ENCODE results near the gene DZANK1. TPM values are rescaled to one million over a fixed set of nuclear protein-coding genes. Genes with fewer than 3 reads are reported as not detected.

The DZANK1 gene
- total and polyA plus RNA-seq, 9 of the 15 experiments (the other 6 are each of a cell fraction or from before 2014, with no cell fraction given) = 0.04 to 0.18 (median 0.11) TPM; not detected in 2

- TF ChIP-seq TSHZ1 (CRISPR knock-in tag; IDR thresholded peaks at IDR 0.05) (no peak), PBX2 (CRISPR knock-in tag; IDR thresholded peaks at IDR 0.05; ENCODE audit: low read depth) (no peak), PBX2 (tag; conservative IDR thresholded peaks at IDR 0.05; ENCODE audit: low read depth) (no peak), PCBP1 (IDR thresholded peaks at IDR 0.05; ENCODE audit: low read depth, low read length, poor library complexity, severe bottlenecking) (no peak), TEAD1 (CRISPR knock-in tag; IDR thresholded peaks at IDR 0.05) (no peak), ZNF512 (tag; IDR thresholded peaks at IDR 0.05) (no peak), IFI16 (CRISPR knock-in tag; IDR thresholded peaks at IDR 0.05) (no peak), THRA (IDR thresholded peaks at IDR 0.05) (no peak), XRCC5 (IDR thresholded peaks at IDR 0.05; ENCODE audit: low read depth, low read length) (0 out of 2 replicates have a peak, but pooled peaks have one; percentile 8), ELF4 (CRISPR knock-in tag; IDR thresholded peaks at IDR 0.05) (no peak), ZNF239 (CRISPR knock-in tag; IDR thresholded peaks at IDR 0.05) (no peak), ARNT (IDR thresholded peaks at IDR 0.05) (no peak), EZH2 (IDR thresholded peaks at IDR 0.05; ENCODE audit: borderline replicate concordance, low read depth, low read length) (no peak), LARP7 (IDR thresholded peaks at IDR 0.05) (no peak), NR2C1 (IDR thresholded peaks at IDR 0.05) (no peak), NR2C1 (tag; IDR thresholded peaks at IDR 0.05) (no peak), ZNF282 (CRISPR knock-in tag; IDR thresholded peaks at IDR 0.05) (no peak)
- TF ChIP-seq, protein P1, sequence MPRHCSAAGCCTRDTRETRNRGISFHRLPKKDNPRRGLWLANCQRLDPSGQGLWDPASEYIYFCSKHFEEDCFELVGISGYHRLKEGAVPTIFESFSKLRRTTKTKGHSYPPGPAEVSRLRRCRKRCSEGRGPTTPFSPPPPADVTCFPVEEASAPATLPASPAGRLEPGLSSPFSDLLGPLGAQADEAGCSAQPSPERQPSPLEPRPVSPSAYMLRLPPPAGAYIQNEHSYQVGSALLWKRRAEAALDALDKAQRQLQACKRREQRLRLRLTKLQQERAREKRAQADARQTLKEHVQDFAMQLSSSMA (CRISPR knock-in tag; IDR thresholded peaks at IDR 0.05) = no peak
Observed at GRCh38 chr20:18507218-18508191, 40.7 kb upstream of the DZANK1 start, which contains the start of gene SEC23B (continued).
